ENCODE results near the gene KCNC1. TPM values are rescaled to one million over a fixed set of nuclear protein-coding genes. Genes with fewer than 3 reads are reported as not detected.

KCNC1 gene
- total RNA-seq, 1 experiment from 2014 or later, result 0.04 TPM

DNA sequence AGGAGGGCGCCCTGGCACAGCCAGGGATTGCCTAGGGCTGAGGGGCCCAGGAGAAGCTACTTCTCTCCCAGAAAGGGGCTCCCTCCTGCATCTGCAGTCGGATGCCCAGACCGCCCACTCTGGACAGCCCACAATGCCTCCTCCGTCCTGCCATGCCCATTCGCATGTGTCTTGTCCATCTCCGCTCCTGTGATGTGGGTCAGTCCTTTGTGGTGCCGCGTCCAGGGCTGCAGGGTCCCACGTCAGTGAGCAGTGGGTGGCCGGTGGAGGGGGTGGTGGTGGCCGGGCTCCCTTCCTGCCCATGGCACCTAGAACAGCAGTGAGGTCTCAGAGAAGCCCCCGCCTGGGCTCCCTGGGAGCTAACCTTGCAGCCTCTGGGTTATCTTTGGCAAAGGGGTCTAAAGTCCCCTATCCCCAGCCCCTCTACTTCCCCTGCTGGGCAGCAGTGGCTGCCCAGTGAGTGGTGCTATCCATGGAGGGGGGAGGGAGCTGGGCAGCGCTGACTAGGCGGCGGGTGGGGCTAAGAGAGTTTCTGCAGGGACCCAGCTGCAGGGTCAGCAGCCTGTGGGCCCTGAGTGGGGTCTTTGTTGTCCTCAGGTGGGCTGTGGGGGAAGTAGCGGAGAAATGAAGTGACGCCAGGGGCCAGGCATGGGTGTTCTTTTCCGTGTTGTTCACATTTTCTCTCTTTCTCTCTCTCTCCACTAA, 41.1 kb downstream of the KCNC1 start:
- Histone ChIP-seq H3K9me3 (ENCODE audit: control insufficient read depth, low read depth, low read length) (no peaks in the 10 kb centered on the region), H3K23me2 (ENCODE audit: insufficient read length, low read depth, low read length, poor library complexity, severe bottlenecking) (no peaks in the 10 kb centered on the region), H3K4me2 (ENCODE audit: insufficient read depth, insufficient read length, low read length) (no peak overlapping the region), H3T11ph (ENCODE audit: low read length) (no peak overlapping the region), H3K27ac (ENCODE audit: insufficient read length, low read depth, low read length) (no peak overlapping the region), H3K56ac (ENCODE audit: insufficient read length, low read depth, low read length) (no peak overlapping the region), H3K23ac (ENCODE audit: insufficient read length, low read depth, low read length) (no peak overlapping the region), H2BK5ac (ENCODE audit: insufficient read length, low read length) (no peak overlapping the region), H3K4ac (ENCODE audit: low read depth, low read length) (no peak overlapping the region), H2AFZ (ENCODE audit: low read length) (no peak overlapping the region), H2BK120ac (ENCODE audit: low read depth, low read length, poor library complexity, severe bottlenecking) (no peak overlapping the region), H3K14ac (ENCODE audit: insufficient read depth, low read length) (no peak overlapping the region), H2BK20ac (ENCODE audit: low read depth, low read length, poor library complexity, severe bottlenecking) (no peak overlapping the region), H4K91ac (ENCODE audit: insufficient read length, low read depth, low read length) (no peak overlapping the region), H3K79me1 (ENCODE audit: insufficient read depth, low read depth, low read length, poor library complexity, severe bottlenecking) (no peaks in the 10 kb centered on the region), H3K18ac (ENCODE audit: insufficient read length, low read depth, low read length) (no peak overlapping the region), H4K5ac (ENCODE audit: insufficient read length, low read depth, low read length) (no peak overlapping the region), H3K27me3 (ENCODE audit: insufficient read depth, low read length) (no peaks in the 10 kb centered on the region), H2AK5ac (ENCODE audit: insufficient read length, low read length) (no peak overlapping the region), H2BK12ac (ENCODE audit: insufficient read length, low read depth, low read length) (no peak overlapping the region), H2BK15ac (ENCODE audit: low read depth, low read length) (no peak overlapping the region), H3K9ac (ENCODE audit: extremely low read depth, insufficient read length, low read length) (no peak overlapping the region), H3K79me2 (ENCODE audit: insufficient read depth, low read length) (no peaks in the 10 kb centered on the region), H4K8ac (replicated peaks; ENCODE audit: insufficient read length, low read depth, low read length) (no peak overlapping the region), H3K4me1 (ENCODE audit: insufficient read depth, low read length) (no peaks in the 10 kb centered on the region), H4K20me1 (ENCODE audit: control insufficient read depth, insufficient read depth, insufficient read length) (no peaks in the 10 kb centered on the region)
- TF ChIP-seq, protein P1, sequence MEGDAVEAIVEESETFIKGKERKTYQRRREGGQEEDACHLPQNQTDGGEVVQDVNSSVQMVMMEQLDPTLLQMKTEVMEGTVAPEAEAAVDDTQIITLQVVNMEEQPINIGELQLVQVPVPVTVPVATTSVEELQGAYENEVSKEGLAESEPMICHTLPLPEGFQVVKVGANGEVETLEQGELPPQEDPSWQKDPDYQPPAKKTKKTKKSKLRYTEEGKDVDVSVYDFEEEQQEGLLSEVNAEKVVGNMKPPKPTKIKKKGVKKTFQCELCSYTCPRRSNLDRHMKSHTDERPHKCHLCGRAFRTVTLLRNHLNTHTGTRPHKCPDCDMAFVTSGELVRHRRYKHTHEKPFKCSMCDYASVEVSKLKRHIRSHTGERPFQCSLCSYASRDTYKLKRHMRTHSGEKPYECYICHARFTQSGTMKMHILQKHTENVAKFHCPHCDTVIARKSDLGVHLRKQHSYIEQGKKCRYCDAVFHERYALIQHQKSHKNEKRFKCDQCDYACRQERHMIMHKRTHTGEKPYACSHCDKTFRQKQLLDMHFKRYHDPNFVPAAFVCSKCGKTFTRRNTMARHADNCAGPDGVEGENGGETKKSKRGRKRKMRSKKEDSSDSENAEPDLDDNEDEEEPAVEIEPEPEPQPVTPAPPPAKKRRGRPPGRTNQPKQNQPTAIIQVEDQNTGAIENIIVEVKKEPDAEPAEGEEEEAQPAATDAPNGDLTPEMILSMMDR (conservative IDR thresholded peaks at IDR 0.05), result no peak
- peaks cover 1% of the 10 kb centered on the region for H3K27me3 Mint-ChIP-seq (ENCODE audit: low read depth)
- H3K36me3 Mint-ChIP-seq (ENCODE audit: insufficient read depth in 1 of 3, low read depth in 3 of 3), result no peaks in the 10 kb centered on the region
- peak overlapping the region in 2 of 3 experiments; percentile 2 to 68; a peak in 2 of 7 replicates for H3K27ac Mint-ChIP-seq
- no peak for DNase-seq
- H3K4me3 Mint-ChIP-seq, result no peak overlapping the region
- no CpG with 5 or more reads among the region's 18 CpGs for WGBS (ENCODE audit: extremely low coverage, insufficient read length, low lambda C conversion rate)
- H3K4me1 Mint-ChIP-seq, result no peaks in the 10 kb centered on the region; a peak in 1 of 4 replicates
- no peaks in the 10 kb centered on the region for H3K9me3 Mint-ChIP-seq
